GM21576 (cell line): Measurements from ENCODE around the gene CHRNB4.

Experiments
- ATAC-seq: cut with Tn5 transposase; IDR thresholded peaks from one replicate; pipeline ENCODE4 v1.9.1; 2021; ENCODE audit warnings: mild to moderate bottlenecking, moderate library complexity; ENCODE audit not compliant: unreplicated experiment

The CHRNB4 gene

GRCh38 chr15:78671626-78672211 lies 30.7 kb upstream of the CHRNB4 start:
- no peak for ATAC-seq

- ATAC-seq, result no peak
Measured at GRCh38 chr15:78668987-78669386, 28.0 kb upstream of the CHRNB4 start.

GRCh38 chr15:78667578-78668236 lies 26.7 kb upstream of the CHRNB4 start:
- no peak for ATAC-seq

- ATAC-seq, result no peak
Measured at GRCh38 chr15:78666010-78666409, 25.0 kb upstream of the CHRNB4 start.

- no peak for ATAC-seq
Measured at GRCh38 chr15:78663703-78664102, 22.7 kb upstream of the CHRNB4 start.

- no peak for ATAC-seq
Measured at GRCh38 chr15:78662028-78662427, 21.0 kb upstream of the CHRNB4 start.

GRCh38 chr15:78661001-78661400 lies 20.0 kb upstream of the CHRNB4 start:
- no peak for ATAC-seq

- ATAC-seq, result no peak
Measured at GRCh38 chr15:78660584-78660983, 19.6 kb upstream of the CHRNB4 start.

GRCh38 chr15:78658823-78659222 lies 17.8 kb upstream of the CHRNB4 start:
- no peak for ATAC-seq

- no peak for ATAC-seq
Measured at GRCh38 chr15:78654272-78654671, 13.3 kb upstream of the CHRNB4 start.

- ATAC-seq, result no peak
Measured at GRCh38 chr15:78651930-78652615, 11.1 kb upstream of the CHRNB4 start.

- no peak for ATAC-seq
Measured at GRCh38 chr15:78651007-78651406, 10.0 kb upstream of the CHRNB4 start.

- ATAC-seq, result no peak
Measured at GRCh38 chr15:78650022-78650421, 9.0 kb upstream of the CHRNB4 start.

GRCh38 chr15:78645009-78645408 lies 4.0 kb upstream of the CHRNB4 start:
- no peak for ATAC-seq

- ATAC-seq, result no peak
Measured at GRCh38 chr15:78642331-78642730, 1.3 kb upstream of the CHRNB4 start.

- no peak for ATAC-seq
Measured at GRCh38 chr15:78641749-78642275, 802 bp upstream of the CHRNB4 start.

- ATAC-seq, result no peak
Measured at GRCh38 chr15:78640527-78641101, 396 bp downstream of the CHRNB4 start.

GRCh38 chr15:78638658-78639314 lies 2.2 kb downstream of the CHRNB4 start:
- no peak for ATAC-seq

GRCh38 chr15:78637776-78638435 lies 3.1 kb downstream of the CHRNB4 start:
- ATAC-seq, result no peak

GRCh38 chr15:78636378-78636859 lies 4.6 kb downstream of the CHRNB4 start:
- no peak for ATAC-seq
